ENCODE data around the gene GLUL. TPM values are rescaled to one million over a fixed set of nuclear protein-coding genes. Genes with fewer than 3 reads are reported as not detected.

GLUL gene
- total RNA-seq, 6 experiments from 2014 or later = 184 to 493 (median 389) TPM

GRCh38 chr1:182388392-182389134 lies 3.0 kb downstream of the GLUL start:
- H3K4me3 ChIP-seq = peak overlapping the region in 2 of 3 donors; percentile 88
- no peak for DNase-seq
- H3K27me3 ChIP-seq = no peaks in the 10 kb centered on the region
- TF ChIP-seq POLR2A (IDR thresholded peaks at IDR 0.05) = no peak
- no peak for TF ChIP-seq CTCF (IDR thresholded peaks at IDR 0.05)
- no peak for ATAC-seq
- peaks cover 13 to 52% (median 45%) of the 10 kb centered on the region in 4 donors for H3K36me3 ChIP-seq
- peak overlapping the region in 2 of 3 donors; percentile 98 for H3K27ac ChIP-seq
- intact Hi-C loops (cut with DNase I) = no loop called here
- peaks cover 0 to 26% (median 2%) of the 10 kb centered on the region in 4 donors for H3K4me1 ChIP-seq
- 46% methylated on average over 4 of the region's 5 CpGs for WGBS (ENCODE audit: insufficient coverage, low coverage, low lambda C conversion rate, missing lambda C conversion rate)
- H3K9me3 ChIP-seq = no peaks in the 10 kb centered on the region

- Histone ChIP-seq H3K4me1 (peaks cover 0 to 26% (median 2%) of the 10 kb centered on the region in 4 donors), H3K27ac (no peak overlapping the region), H3K4me3 (no peak overlapping the region), H3K27me3 (no peaks in the 10 kb centered on the region), H3K9me3 (no peaks in the 10 kb centered on the region), H3K36me3 (peaks cover 13 to 62% (median 51%) of the 10 kb centered on the region in 4 donors)
- TF ChIP-seq CTCF (IDR thresholded peaks at IDR 0.05) (no peak), POLR2A (IDR thresholded peaks at IDR 0.05) (no peak)
- ATAC-seq = no peak
- WGBS (ENCODE audit: insufficient coverage, low coverage, low lambda C conversion rate, missing lambda C conversion rate) = 55% methylated on average over 2 of the region's 2 CpGs
- no peak for DNase-seq
- intact Hi-C loops (cut with DNase I) = no loop called here
These were observed 4.0 kb downstream of the GLUL start for GRCh38 chr1:182387566-182387965.

- Histone ChIP-seq H3K9me3 (no peaks in the 10 kb centered on the region), H3K27me3 (no peaks in the 10 kb centered on the region), H3K4me3 (no peak overlapping the region), H3K36me3 (peaks cover 13 to 67% (median 52%) of the 10 kb centered on the region in 4 donors), H3K27ac (no peak overlapping the region), H3K4me1 (peaks cover 0 to 26% (median 2%) of the 10 kb centered on the region in 4 donors)
- no peak for DNase-seq
- intact Hi-C loops (cut with DNase I) = no loop called here
- no peak for ATAC-seq
- TF ChIP-seq CTCF (IDR thresholded peaks at IDR 0.05) (no peak), POLR2A (IDR thresholded peaks at IDR 0.05) (peak; percentile 0)
- WGBS (ENCODE audit: insufficient coverage, low coverage, low lambda C conversion rate, missing lambda C conversion rate) = 92% methylated on average over 4 of the region's 5 CpGs
These were observed 4.6 kb downstream of the GLUL start for GRCh38 chr1:182386980-182387379.

- no peak for ATAC-seq
- 94% methylated on average over 6 of the region's 8 CpGs for WGBS (ENCODE audit: insufficient coverage, low coverage, low lambda C conversion rate, missing lambda C conversion rate)
- Histone ChIP-seq H3K36me3 (peaks cover 13 to 67% (median 52%) of the 10 kb centered on the region in 4 donors), H3K27me3 (no peaks in the 10 kb centered on the region), H3K9me3 (no peaks in the 10 kb centered on the region), H3K4me1 (peaks cover 0 to 26% (median 2%) of the 10 kb centered on the region in 4 donors), H3K27ac (no peak overlapping the region), H3K4me3 (no peak overlapping the region)
- intact Hi-C loops (cut with DNase I) = no loop called here
- DNase-seq = no peak
- TF ChIP-seq POLR2A (IDR thresholded peaks at IDR 0.05) (peak; percentile 8), CTCF (IDR thresholded peaks at IDR 0.05) (no peak)
These were observed 5.4 kb downstream of the GLUL start for GRCh38 chr1:182385885-182386853.
